HL-60/S4 (cell line): ENCODE results near the gene TRIM73.
"Not testable (repeated sequence)": the region's sequence is repeated elsewhere in the genome, so short reads cannot be mapped to it uniquely, and the experiment has no call there.

ENCODE experiments used
- in situ Hi-C: fragments of 300-500 bp; cut with MboI; formaldehyde crosslinking; loops from 2 replicates; pipeline ENCODE4 v1.14.3; 2022; ENCODE audit warnings: low sequenced_read_pairs

Gene TRIM73

DNA sequence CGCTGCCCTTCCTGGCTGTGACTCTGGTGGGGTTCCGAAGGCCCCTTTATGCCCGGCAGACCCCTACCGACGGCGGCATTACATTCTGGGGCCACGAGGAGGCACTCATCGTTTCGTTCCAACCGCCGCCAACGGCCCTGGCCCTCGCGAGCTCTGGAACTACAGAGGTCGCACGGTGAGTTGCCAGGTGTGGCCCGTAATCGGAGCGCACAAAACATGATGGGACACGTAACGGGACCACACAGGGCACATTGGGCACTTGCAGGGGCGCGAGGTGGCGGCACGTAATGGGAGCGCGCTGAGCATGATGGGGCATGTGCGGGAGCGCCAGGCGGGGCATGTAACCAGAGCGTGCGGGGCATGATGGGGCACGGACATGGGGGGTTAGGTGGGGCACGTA lies at the start of gene TRIM73:
Gene TRIM73 (plus strand): TSS at position 301 of the 400 bp plus-strand sequence. CDS start 3,305 bp downstream, outside the sequence.
- in situ Hi-C loops = not testable (repeated sequence)

DNA sequence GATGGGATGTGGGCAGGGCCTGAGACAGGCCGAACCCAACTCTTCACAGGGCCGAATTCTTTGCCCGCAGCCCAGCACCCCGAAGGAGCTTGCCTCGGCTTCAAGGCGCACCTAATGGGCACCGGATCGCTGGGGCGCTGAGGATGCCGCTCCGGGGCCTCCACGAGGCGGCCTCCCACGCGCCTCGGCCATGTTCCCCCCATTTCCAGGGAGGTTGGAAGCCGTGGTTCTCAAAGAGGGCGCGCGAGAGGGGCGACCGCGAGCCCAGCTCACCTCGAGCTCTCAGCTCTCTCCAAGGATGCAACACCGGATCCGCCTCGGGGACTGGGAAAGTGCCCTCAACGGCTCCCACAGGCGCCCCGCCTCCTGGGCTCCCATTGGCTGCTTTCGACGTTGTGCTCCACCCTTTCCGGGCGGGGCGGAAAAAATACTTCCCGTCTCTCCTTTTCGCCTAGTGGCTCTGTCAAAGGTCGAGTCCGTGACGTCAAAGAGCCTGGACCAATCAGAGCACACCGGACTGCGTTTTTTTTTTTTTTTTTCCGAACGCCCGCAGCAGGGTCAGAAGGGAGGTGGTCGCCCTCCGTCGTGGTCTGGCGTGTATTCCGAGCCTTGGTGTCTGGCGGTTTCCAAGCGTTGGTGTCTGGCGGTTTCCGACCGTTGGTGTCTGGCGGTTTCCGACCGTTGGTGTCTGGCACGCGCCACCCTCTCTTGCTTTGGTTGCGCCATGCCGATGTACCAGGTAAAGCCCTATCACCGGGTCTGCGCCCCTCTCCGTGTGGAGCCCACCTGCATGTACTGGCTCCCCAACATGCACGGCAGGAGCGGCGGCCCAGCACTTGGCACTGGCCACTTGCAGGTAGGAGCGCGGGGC lies 36.5 kb upstream of the TRIM73 start:
- in situ Hi-C loops = not testable (repeated sequence)

DNA sequence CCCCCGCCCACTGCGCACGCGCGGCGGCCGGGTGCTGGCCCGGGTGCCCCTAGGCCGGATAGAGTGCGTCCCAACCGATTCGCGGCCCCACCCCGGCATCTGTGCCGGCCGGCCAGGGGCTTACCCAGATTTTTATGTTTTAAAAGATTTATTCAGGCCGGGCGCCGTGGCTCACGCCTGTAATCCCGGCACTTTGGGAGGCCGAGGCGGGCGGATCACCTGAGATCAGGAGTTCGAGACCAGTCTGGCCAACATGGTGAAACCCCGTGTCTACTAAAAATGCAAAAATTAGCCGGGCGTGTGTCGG lies 35.9 kb upstream of the TRIM73 start:
- in situ Hi-C loops = not testable (repeated sequence)

DNA sequence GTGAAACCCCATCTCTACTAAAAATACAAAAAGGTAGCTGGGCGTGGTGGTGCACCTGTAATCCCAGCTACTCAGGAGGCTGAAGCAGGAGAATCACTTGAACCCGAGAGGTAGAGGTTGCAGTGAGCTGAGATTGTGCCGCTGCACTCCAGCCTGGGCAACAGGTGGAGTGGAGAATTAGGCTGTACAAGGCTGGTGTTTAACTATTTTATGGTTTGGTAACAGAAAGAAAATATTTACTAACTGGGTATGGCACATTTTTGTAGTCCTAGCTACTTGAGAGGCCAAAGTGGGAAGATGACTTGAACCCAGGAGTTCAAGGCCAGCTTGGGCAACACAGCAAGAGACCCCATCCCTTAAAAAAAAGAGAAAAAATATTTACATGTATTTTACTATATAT lies 31.4 kb upstream of the TRIM73 start:
- in situ Hi-C loops = not testable (repeated sequence)

DNA sequence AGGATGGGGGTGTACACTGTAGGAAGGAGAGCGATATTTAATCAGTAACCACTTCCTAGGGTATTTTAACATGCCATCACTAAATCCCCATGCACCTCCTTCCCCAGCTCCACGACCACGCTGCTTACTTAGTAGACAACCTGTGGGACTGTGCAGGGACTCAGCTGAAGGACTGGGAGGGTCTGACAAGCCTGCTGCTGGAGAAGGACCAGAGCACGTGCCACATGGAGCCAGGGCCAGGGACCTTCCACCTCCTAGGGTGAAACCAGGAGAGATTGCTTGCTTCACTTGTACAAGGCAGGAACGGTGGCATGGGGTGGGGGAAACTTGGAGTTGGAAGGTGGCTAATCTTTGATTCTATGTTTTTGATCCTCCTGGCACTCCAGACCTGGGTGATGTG lies 28.8 kb upstream of the TRIM73 start:
- in situ Hi-C loops = not testable (repeated sequence)

DNA sequence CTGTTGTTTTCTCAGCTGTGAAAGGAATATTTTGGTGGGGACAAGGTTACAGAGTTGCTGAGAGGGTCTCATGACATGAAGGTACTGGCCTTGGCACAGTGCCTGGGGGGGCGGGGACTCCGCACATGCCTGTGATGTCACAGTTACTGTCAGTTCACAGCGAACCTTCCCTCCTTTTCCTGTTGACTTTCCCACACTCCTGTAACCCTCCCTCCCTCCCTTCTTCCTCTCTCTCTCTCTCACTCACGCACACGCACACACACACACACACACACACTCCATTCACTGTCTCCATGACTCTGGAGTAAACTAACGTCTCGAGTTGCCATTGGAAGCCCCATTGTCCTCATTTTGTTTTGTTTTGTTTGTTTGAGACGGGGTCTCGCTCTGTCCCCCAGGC lies 28.1 kb upstream of the TRIM73 start:
- in situ Hi-C loops = not testable (repeated sequence)

DNA sequence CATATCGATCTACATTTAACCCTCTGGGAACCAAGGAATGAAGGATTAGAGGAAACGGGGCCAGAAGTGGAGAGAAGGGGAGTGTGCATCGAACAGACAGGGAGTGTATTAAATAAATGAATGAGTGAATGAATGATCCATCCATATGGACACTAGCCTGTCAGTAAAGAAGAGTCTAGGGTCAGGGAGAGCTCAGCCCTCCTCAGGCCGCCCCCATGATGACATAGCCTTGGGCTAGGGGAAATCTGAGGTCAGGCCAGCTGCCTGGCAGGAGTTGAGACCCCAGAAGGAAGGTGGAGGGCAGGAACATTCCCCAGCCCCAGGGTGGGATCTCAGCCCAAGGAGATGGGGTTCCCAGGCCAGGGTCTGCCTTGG lies 21.3 kb upstream of the TRIM73 start:
- in situ Hi-C loops = not testable (repeated sequence)

DNA sequence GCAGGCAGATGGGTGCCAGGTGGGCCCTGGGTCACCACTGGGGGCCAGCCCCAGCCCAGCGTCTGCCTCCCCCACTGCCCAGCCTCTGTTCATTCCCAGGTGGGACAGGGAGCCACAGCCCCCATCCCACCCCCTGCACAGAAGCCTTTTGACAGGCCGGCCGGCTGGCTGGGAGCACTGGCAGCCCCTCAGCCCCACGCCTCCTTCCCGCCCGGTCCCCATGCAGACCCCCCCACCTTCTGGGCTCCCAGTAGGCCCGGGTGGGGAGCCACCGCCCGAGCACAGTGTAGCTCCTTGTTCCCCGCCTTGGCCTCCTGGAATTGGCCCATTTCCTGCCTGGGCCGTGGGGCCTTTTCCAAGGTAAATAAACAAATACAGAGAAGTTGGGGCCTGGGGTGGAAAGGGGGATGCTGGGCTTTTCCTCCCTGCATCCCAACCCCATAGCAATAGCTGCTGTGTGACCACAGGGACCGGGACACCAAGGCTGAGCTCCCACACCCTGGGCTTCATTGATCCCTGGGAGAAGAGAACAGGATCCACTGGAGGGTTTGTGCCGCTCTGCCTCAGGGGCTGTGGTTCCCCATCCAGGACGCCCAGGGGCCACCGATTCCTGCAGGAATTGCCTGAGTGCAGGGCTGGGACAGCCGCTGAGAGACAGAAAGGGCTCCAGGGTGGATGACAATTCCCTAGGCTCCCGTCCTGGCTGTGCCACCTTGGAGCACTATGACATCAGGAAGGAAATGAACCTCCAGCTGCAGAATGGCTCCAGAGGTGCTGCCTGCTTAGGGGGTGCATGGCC lies 20.7 kb upstream of the TRIM73 start:
- in situ Hi-C loops = not testable (repeated sequence)

DNA sequence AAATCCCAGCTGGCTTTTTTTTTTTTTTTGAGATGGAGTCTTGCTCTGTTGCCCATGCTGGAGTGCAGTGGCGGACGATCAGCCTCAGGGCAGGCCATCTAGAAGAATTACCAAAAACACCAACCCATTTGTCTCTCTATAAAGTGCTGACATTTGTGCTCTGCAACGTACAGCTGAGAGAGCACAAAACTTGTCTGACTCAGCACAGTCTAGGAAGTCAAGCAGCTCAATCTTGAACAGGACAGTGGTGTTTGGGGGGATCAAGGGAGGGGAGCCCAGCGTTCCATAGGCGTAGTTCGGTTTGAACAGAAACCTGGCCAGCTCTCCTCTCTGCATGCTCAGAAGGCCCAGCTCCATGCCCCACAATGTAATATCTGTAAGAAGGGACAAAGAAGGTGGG lies 2.2 kb upstream of the TRIM73 start:
- in situ Hi-C loops = not testable (repeated sequence)

DNA sequence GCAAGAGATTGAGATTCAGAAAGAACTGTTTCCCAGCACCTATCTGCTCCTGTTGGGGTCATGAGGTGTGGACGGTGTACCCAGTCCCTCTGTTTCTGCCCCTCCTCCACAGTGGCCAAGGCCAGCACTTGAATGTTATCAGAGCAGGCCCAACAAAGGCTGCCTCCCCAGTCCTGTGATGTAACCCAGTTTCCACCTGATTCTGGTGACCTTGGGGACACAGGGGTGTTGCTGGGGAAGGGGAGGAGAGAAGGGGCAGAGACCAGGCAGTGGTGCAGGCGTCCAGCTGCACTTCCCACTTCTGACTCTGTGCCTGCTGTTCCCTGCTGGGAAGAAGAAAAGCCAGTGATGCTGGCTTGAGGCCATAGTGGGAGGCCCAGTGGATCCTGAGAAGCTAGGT lies 2.4 kb downstream of the TRIM73 start:
- in situ Hi-C loops = not testable (repeated sequence)

DNA sequence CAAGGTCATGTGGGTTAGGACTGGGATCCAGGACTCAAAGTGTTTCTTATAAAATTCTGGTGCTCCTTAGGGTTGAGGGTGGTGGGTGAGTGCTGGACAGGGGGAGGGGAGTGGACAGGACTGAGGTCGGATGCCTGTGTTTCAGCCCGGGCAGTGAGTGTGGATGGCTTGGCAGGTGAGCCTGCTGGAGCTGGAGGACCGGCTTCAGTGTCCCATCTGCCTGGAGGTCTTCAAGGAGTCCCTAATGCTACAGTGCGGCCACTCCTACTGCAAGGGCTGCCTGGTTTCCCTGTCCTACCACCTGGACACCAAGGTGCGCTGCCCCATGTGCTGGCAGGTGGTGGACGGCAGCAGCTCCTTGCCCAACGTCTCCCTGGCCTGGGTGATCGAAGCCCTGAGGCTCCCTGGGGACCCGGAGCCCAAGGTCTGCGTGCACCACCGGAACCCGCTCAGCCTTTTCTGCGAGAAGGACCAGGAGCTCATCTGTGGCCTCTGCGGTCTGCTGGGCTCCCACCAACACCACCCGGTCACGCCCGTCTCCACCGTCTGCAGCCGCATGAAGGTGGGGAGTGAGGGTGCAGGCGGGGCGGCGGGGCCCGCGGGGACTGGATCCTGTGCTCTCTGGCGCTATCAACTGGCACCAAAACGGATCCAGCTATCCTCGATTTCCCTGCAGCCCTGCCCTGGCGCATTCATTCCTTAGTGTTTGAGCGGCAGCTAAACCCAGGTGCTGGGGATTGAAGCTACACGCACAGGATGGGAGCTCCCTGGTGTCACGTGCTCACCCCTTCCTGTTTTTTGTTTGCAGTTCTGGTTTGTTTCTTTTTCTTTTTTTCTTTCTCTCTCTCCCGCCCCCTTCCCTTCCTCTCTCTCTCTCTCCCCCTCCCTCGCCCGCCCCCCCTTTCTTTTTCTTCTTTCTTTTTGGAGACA lies 3.6 kb downstream of the TRIM73 start:
- in situ Hi-C loops = not testable (repeated sequence)

DNA sequence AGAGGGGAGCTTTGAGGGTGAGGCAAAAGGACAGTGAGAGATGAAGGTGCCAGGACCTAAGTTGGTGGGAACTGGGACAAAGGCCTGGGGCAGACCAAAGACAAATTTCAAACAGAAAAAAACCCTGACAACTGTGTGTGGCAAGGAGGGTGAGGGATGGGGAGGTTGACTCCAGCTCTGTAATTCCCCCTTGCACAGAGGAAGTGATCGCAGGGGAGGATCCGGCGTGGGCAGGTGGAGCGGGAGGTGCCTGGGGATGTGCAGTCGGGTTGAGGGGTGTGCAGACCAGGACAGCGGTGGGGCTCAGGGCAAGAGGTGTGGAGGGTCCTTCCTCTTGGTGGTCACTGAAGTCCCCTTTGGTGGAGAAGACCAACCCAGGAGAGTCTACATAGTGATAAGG lies 5.1 kb downstream of the TRIM73 start:
- in situ Hi-C loops = not testable (repeated sequence)

DNA sequence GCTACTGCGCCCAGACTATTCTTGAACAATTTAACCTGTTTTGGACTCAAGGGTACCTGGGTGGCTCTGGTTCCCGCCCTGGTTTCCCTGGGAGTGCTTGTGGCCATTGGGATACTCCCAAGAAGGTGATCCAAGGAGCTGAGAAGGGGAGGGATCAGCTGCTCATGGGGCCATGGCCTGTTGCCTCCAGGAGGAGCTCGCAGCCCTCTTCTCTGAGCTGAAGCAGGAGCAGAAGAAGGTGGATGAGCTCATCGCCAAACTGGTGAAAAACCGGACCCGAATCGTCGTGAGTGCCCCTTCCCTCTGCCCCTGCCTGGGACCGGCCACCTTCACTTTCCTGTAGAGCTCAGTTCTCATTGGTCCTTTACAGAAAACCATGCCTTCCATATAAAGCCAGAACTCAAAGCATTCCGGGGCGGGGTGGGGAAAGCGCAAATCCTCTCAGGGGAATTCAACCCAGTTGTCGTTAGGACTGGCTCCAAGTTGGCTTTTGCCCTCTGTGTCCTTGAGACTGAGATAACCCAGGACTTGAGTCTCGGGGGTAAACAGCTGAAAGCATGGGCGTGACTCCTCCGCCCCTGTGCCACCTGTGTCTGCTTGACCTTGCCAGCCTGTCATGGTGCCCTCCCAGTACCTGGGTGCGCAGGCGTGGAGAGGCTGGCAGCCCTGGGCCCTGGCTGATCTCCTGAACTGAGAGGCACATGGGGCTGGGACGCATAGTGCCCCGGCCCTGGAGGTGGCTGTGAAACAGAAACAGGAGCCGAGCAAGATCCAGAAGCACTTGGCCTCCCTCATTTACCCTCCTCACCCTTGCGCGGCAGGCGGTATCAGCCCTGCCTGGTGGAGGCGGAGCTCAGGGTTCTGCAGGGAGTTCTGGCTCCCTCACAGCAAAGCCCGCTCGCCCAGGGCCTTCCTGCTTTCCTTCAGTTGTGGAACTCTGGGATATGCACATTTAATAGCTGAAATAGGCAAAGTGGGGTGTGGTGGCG lies 8.3 kb downstream of the TRIM73 start:
- in situ Hi-C loops = not testable (repeated sequence)

DNA sequence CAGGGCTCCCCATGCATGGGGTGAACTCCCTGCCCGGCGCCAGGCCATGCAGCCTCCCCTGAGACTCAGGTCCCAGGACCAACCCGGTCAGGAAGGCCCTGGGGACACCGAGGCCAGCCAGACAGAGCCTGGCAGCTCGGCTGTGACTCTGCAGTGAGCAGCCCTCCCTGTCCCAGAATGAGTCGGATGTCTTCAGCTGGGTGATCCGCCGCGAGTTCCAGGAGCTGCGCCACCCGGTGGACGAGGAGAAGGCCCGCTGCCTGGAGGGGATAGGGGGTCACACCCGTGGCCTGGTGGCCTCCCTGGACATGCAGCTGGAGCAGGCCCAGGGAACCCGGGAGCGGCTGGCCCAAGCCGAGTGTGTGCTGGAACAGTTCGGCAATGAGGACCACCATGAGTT lies 9.2 kb downstream of the TRIM73 start:
- in situ Hi-C loops = not testable (repeated sequence)

DNA sequence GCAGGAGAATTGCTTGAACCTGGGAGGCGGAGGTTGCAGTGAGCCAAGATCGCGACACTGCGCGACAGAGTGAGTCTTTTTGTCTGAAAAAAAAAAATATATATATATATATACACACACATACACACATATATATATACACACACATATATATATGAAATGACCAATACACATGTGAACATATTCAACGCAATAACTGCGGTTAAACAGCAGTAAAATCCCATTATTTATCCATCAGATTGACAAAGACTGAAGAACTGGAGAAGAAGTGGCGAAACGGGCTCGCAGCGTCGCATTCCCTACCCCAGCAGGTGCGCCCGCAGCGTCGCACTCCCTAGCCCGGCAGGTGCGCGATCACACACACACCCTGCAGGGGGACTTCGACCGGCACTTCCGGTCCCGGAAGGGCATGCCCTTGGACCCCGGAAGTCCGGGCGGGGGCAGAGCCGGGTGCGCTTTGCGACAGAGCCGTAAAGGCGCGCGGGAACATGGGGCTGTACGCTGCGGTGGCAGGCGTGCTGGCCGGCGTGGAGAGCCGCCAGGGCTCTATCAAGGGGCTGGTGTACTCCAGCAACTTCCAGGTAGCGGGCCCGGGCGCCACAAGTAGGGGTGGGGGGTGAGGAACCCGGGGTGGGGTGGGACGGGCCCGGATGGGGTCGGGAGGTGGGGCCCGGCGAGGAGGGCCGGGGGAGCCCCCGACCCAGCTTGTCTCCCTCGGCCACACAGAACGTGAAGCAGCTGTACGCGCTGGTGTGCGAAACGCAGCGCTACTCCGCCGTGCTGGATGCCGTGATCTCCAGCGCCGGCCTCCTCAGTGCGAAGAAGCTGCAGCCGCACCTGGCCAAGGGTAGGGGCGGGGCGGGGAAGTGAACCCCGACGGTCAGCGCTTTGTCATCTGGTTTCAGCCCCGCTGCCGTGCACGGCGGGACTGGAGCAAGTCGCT lies 14.7 kb downstream of the TRIM73 start:
- in situ Hi-C loops = not testable (repeated sequence)

DNA sequence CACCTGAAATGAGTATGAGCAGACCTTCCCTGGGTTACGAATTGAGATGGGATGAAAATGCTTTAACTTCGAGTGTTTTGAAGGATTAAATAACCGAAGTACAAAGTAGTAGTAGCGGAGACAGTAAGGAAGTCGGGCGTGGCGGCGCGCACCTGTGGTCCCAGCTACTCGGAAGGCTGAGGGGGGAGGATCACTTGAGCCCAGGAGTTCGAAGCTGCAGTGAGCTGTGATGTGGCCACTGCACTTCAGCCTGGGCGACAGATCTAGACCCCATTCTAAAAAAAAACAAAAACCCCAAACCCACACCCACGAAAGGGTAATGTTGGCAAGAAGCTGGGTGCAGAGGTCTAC lies 15.4 kb downstream of the TRIM73 start:
- in situ Hi-C loops = not testable (repeated sequence)

DNA sequence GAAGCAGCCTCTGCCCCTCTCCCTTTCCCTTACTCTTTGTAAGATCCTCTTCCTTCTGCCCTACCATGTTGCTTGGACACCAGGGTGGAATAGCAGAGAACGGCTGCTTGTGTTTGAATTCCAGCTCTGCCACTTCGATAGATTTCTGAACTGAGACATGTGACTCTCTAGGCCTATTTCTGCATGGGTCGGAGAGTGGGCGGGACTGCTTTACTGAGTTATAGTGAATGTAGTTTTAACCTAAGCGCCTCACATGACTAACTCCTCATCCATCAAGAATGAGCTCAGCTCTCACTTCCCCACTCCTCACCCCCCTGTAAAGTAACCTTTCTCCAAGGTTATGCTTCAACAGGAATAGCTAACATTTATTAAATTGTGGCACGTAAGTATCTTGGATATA lies 18.8 kb downstream of the TRIM73 start:
- in situ Hi-C loops = not testable (repeated sequence)

DNA sequence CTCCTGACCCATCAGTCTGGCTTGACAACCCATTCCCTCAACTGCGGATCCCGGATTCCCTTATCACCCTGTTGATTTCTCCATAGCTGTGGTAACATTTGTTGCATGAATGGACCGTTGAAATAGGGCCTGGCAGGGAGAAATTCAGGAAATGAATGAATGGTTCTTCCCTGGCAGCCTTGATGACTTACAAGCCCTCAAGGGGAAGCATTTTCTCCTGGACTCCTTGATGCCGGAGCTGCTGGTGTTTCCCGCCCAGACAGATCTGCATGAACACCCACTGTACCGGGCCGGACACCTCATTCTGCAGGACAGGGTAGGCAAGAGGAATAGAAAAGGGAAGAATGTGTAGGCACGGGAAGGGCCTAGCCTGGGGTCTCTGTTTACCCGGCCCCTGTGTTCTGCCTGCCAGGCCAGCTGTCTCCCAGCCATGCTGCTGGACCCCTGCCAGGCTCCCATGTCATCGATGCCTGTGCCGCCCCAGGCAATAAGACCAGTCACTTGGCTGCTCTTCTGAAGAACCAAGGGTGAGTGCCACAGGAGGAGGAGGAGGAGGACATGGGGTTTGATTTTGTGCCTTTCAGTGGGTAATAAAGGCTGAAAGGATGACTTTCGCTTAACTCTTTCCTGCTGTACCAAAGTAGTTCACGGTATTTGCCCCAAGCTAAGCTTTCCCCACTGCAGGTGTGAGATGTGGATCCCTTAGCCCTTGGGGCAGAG lies 19.4 kb downstream of the TRIM73 start:
- in situ Hi-C loops = not testable (repeated sequence)
